IPS-15b (cell line): ENCODE results near the gene DUOX1.

Experiments used
- H3K27me3 ChIP-seq: one replicate; pipeline ENCODE4 v1.6.1; 2013; ENCODE audit warnings: low read length; ENCODE audit not compliant: control insufficient read depth, insufficient read depth
- H3K36me3 ChIP-seq: one replicate; pipeline ENCODE4 v1.6.1; 2013; ENCODE audit warnings: low read length; ENCODE audit not compliant: control insufficient read depth, insufficient read depth
- H3K4me1 ChIP-seq: one replicate; pipeline ENCODE4 v1.6.1; 2013; ENCODE audit warnings: mild to moderate bottlenecking, low read length; ENCODE audit not compliant: control insufficient read depth, insufficient read depth
- H3K4me3 ChIP-seq: one replicate; pipeline ENCODE4 v1.5.1; 2013; ENCODE audit warnings: low read depth, low read length
- H3K9ac ChIP-seq: one replicate; pipeline ENCODE4 v1.6.1; 2013; ENCODE audit warnings: low read depth, mild to moderate bottlenecking, low read length
- H3K9me3 ChIP-seq: one replicate; pipeline ENCODE4 v1.6.1; 2013; ENCODE audit warnings: mild to moderate bottlenecking, low read length; ENCODE audit not compliant: control insufficient read depth, insufficient read depth

DUOX1 gene

GRCh38 chr15:45150481-45150880 lies 20.7 kb downstream of the DUOX1 start:
- no peaks in the 10 kb centered on the region for H3K27me3 ChIP-seq
- no peak overlapping the region for H3K9ac ChIP-seq

GRCh38 chr15:45150997-45151396 lies 21.2 kb downstream of the DUOX1 start:
- Histone ChIP-seq H3K4me1 (no peaks in the 10 kb centered on the region), H3K27me3 (no peaks in the 10 kb centered on the region), H3K9me3 (no peaks in the 10 kb centered on the region), H3K9ac (no peak overlapping the region), H3K36me3 (no peaks in the 10 kb centered on the region), H3K4me3 (no peak overlapping the region)

More at GRCh38 chr15:45150481-45150880, 20.7 kb downstream of the DUOX1 start:
- no peak overlapping the region for H3K4me3 ChIP-seq
- H3K36me3 ChIP-seq, result no peaks in the 10 kb centered on the region
- H3K9me3 ChIP-seq, result no peaks in the 10 kb centered on the region
- H3K4me1 ChIP-seq, result no peaks in the 10 kb centered on the region

GRCh38 chr15:45151998-45152828 lies 22.4 kb downstream of the DUOX1 start:
- no peak overlapping the region for H3K9ac ChIP-seq
- H3K27me3 ChIP-seq, result no peaks in the 10 kb centered on the region
- no peaks in the 10 kb centered on the region for H3K4me1 ChIP-seq
- no peaks in the 10 kb centered on the region for H3K9me3 ChIP-seq
- H3K4me3 ChIP-seq, result no peak overlapping the region
- no peaks in the 10 kb centered on the region for H3K36me3 ChIP-seq

GRCh38 chr15:45155739-45156138 lies 25.9 kb downstream of the DUOX1 start:
- H3K27me3 ChIP-seq, result no peaks in the 10 kb centered on the region
- H3K9me3 ChIP-seq, result no peaks in the 10 kb centered on the region
- H3K9ac ChIP-seq, result no peak overlapping the region
- H3K4me3 ChIP-seq, result no peak overlapping the region
- H3K4me1 ChIP-seq, result no peaks in the 10 kb centered on the region
- H3K36me3 ChIP-seq, result no peaks in the 10 kb centered on the region

- no peaks in the 10 kb centered on the region for H3K27me3 ChIP-seq
- H3K4me3 ChIP-seq, result no peak overlapping the region
Observed at GRCh38 chr15:45156744-45157455, 27.1 kb downstream of the DUOX1 start.

DNA sequence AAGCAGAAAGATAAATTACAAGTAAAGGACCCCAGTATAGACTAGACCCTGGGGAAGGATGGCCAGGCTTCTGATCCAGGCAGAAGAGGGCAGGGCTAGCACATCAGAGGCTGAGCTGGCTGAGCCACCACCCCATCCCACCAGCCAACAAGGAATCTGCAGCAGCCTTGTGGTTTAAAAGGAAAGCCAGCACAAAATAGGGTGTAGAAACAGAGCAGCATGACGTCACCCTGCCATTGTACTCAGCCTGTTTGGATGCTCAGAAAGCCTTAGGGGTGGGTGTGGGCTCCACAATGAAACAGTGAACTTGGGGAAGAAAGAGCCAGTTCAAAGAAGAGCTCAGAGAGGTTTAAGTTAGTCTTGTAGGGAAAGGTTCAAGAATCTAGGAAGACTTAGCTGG lies 28.2 kb downstream of the DUOX1 start:
- no peak overlapping the region for H3K4me3 ChIP-seq
- no peaks in the 10 kb centered on the region for H3K27me3 ChIP-seq
- no peak overlapping the region for H3K9ac ChIP-seq
- no peaks in the 10 kb centered on the region for H3K9me3 ChIP-seq
- H3K36me3 ChIP-seq, result no peaks in the 10 kb centered on the region
- no peaks in the 10 kb centered on the region for H3K4me1 ChIP-seq

More at GRCh38 chr15:45156744-45157455, 27.1 kb downstream of the DUOX1 start:
- H3K4me1 ChIP-seq, result no peaks in the 10 kb centered on the region
- H3K36me3 ChIP-seq, result no peaks in the 10 kb centered on the region
- no peaks in the 10 kb centered on the region for H3K9me3 ChIP-seq
- H3K9ac ChIP-seq, result no peak overlapping the region

DNA sequence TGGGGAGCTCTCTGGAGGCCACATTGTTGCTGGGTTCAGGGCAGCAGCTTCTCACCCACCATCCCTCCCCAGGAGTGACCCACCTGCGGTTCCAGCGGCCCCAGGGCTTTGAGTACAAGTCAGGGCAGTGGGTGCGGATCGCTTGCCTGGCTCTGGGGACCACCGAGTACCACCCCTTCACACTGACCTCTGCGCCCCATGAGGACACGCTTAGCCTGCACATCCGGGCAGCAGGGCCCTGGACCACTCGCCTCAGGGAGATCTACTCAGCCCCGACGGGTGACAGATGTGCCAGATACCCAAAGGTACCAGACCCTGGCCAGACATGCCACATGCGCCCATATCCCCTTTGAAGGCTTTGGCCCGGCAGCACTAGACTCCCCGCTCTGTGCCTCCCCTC lies 31.9 kb downstream of the DUOX1 start:
- H3K4me3 ChIP-seq, result no peak overlapping the region
- H3K9me3 ChIP-seq, result no peaks in the 10 kb centered on the region
- H3K9ac ChIP-seq, result no peak overlapping the region
- no peaks in the 10 kb centered on the region for H3K4me1 ChIP-seq
- H3K27me3 ChIP-seq, result no peaks in the 10 kb centered on the region
- H3K36me3 ChIP-seq, result no peaks in the 10 kb centered on the region

DNA sequence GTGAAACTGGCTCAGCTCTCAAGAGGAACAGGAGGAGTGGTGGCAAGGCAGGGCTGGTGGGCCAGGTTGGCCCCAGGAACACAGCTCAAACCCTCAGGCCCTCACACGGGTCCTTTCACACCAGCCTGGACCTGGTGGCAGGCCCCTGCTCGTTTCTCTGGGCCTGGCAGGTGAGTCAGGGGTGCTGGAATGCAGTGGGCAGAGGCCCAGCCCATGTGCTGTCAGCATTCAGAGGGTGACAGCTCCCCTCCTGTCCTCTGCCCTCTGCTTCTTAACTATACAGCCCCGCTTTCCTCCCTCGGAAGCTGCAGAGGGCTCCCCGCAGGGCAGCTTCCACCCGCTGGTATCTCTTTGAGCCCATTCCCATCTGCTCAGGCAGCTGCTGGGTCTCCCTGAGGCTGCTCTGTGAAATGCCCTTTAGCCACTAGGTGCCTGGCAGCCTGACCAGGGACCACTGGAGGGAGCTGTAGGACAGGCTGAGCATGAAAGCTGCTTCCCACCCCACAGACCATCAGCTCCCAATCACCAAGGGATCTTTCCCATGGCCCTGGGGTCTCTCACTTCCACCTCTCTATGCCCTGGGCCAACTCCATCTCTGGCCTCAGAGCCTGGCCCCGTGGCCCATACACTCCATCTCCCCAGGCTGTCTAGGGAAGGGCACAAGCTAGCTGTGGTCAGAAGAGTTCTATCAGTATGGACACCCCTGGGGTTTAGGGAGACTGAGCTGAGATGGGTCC lies 33.1 kb downstream of the DUOX1 start:
- Histone ChIP-seq H3K9ac (no peak overlapping the region), H3K4me1 (peaks cover 2% of the 10 kb centered on the region), H3K36me3 (no peaks in the 10 kb centered on the region), H3K4me3 (no peak overlapping the region), H3K27me3 (no peaks in the 10 kb centered on the region), H3K9me3 (no peaks in the 10 kb centered on the region)

GRCh38 chr15:45163508-45163856 lies 33.7 kb downstream of the DUOX1 start:
- Histone ChIP-seq H3K9me3 (no peaks in the 10 kb centered on the region), H3K27me3 (no peaks in the 10 kb centered on the region), H3K4me3 (no peak overlapping the region), H3K4me1 (peaks cover 2% of the 10 kb centered on the region), H3K36me3 (no peaks in the 10 kb centered on the region), H3K9ac (no peak overlapping the region)

GRCh38 chr15:45164914-45165313 lies 35.1 kb downstream of the DUOX1 start:
- Histone ChIP-seq H3K9me3 (no peaks in the 10 kb centered on the region), H3K4me1 (peaks cover 8% of the 10 kb centered on the region)

DNA sequence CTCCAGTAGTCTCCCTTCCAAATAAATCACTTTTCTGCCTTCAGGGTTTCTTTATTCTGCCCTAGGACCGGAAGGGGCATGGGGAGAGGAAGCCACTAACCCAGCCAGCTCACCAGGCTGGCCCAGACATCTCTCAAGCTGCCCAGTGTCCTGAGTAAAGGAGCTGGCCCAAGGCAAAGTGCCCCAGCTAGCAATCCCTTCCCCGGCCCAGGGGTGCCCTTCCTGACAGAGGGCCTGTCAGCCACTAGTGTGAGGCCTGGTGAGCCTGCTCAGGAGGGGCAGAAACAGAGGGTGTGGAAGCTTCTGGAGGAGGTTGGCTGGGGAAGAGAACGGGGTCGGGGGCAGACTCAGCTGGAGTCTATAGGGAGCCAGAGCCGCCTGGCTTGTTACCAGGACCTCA lies 35.7 kb downstream of the DUOX1 start:
- Histone ChIP-seq H3K4me1 (peaks cover 8% of the 10 kb centered on the region), H3K9me3 (no peaks in the 10 kb centered on the region), H3K4me3 (no peak overlapping the region), H3K9ac (no peak overlapping the region), H3K27me3 (no peaks in the 10 kb centered on the region), H3K36me3 (no peaks in the 10 kb centered on the region)

More at GRCh38 chr15:45164914-45165313, 35.1 kb downstream of the DUOX1 start:
- H3K9ac ChIP-seq, result no peak overlapping the region
- H3K27me3 ChIP-seq, result no peaks in the 10 kb centered on the region
- H3K36me3 ChIP-seq, result no peaks in the 10 kb centered on the region
- H3K4me3 ChIP-seq, result no peak overlapping the region
